ENCODE measurements around the gene CELA2A. TPM values are rescaled to one million over a fixed set of nuclear protein-coding genes. Genes with fewer than 3 reads are reported as not detected.

The CELA2A gene
- total and polyA plus RNA-seq, 8 donors, result 360 to 20,184 (median 3,756) TPM

- intact Hi-C loops (cut with DNase I), result loop anchor here in 1 of 3 donors (5.0 kb wide), 1 partner anchor 83 kb away; no protein-coding TSS in a partner anchor
- H3K9me3 ChIP-seq, result no peaks in the 10 kb centered on the region
- ATAC-seq, result peak in 3 of 4 donors; percentile 2 to 8 (median 7)
- peak overlapping the region; percentile 82 to 93 (median 89) for H3K4me3 ChIP-seq
- TF ChIP-seq, protein P1, sequence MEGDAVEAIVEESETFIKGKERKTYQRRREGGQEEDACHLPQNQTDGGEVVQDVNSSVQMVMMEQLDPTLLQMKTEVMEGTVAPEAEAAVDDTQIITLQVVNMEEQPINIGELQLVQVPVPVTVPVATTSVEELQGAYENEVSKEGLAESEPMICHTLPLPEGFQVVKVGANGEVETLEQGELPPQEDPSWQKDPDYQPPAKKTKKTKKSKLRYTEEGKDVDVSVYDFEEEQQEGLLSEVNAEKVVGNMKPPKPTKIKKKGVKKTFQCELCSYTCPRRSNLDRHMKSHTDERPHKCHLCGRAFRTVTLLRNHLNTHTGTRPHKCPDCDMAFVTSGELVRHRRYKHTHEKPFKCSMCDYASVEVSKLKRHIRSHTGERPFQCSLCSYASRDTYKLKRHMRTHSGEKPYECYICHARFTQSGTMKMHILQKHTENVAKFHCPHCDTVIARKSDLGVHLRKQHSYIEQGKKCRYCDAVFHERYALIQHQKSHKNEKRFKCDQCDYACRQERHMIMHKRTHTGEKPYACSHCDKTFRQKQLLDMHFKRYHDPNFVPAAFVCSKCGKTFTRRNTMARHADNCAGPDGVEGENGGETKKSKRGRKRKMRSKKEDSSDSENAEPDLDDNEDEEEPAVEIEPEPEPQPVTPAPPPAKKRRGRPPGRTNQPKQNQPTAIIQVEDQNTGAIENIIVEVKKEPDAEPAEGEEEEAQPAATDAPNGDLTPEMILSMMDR (IDR thresholded peaks at IDR 0.05), result no peak
- no peak for FAIRE-seq
- peaks cover 0 to 10% (median 8%) of the 10 kb centered on the region in 3 donors for H3K4me1 ChIP-seq
- peak overlapping the region; percentile 50 to 68 (median 62) for H3K27ac ChIP-seq
- WGBS, 2 donors, result 1 to 2% methylated on average over 46 to 53 of the region's 53 CpGs
- no peaks in the 10 kb centered on the region for H3K27me3 ChIP-seq
- no peaks in the 10 kb centered on the region for H3K36me3 ChIP-seq
- peak; percentile 27 to 78 (median 50) for DNase-seq
These were observed 46.2 kb upstream of the CELA2A start for GRCh38 chr1:15410223-15410883.

- DNase-seq, result peak in 2 of 6 donors; percentile 22 to 75
- TF ChIP-seq, protein P1 (IDR thresholded peaks at IDR 0.05), result no peak
These were observed 45.7 kb upstream of the CELA2A start for GRCh38 chr1:15410884-15411245.

GRCh38 chr1:15411593-15412137, 44.9 kb upstream of the CELA2A start:
- H3K36me3 ChIP-seq, result no peaks in the 10 kb centered on the region
- FAIRE-seq (no peak), DNase-seq (peak in 4 of 6 donors; percentile 45 to 82 (median 58)), ATAC-seq (peak; percentile 3 to 31 (median 10))
- peak overlapping the region in 3 of 4 donors; percentile 82 to 93 (median 87) for H3K4me3 ChIP-seq
- peaks cover 4 to 23% (median 14%) of the 10 kb centered on the region in 3 donors for H3K4me1 ChIP-seq
- 32 to 41% methylated on average over 12 of the region's 12 CpGs for WGBS, 2 donors
- intact Hi-C loops (cut with DNase I), result loop anchor here in 1 of 3 donors (5.0 kb wide), 1 partner anchor 84 kb away; no protein-coding TSS in a partner anchor
- peak overlapping the region; percentile 22 to 65 (median 61) for H3K27ac ChIP-seq
- TF ChIP-seq, protein P1 (IDR thresholded peaks at IDR 0.05), result no peak
- H3K9me3 ChIP-seq, result no peaks in the 10 kb centered on the region
- H3K27me3 ChIP-seq, result no peaks in the 10 kb centered on the region

More at GRCh38 chr1:15410884-15411245, 45.7 kb upstream of the CELA2A start:
- H3K4me1 ChIP-seq, result peaks cover 2 to 15% (median 11%) of the 10 kb centered on the region in 3 donors
- peak overlapping the region in 3 of 4 donors; percentile 65 to 68 (median 65) for H3K27ac ChIP-seq
- H3K36me3 ChIP-seq, result no peaks in the 10 kb centered on the region
- H3K4me3 ChIP-seq, result peak overlapping the region; percentile 82 to 93 (median 89)
- FAIRE-seq, result no peak
- no peak for ATAC-seq
- H3K9me3 ChIP-seq, result no peaks in the 10 kb centered on the region
- intact Hi-C loops (cut with DNase I), result loop anchor here in 1 of 3 donors (5.0 kb wide), 1 partner anchor 84 kb away; no protein-coding TSS in a partner anchor
- 28 to 32% methylated on average over 11 of the region's 11 CpGs for WGBS, 2 donors
- H3K27me3 ChIP-seq, result no peaks in the 10 kb centered on the region

DNA sequence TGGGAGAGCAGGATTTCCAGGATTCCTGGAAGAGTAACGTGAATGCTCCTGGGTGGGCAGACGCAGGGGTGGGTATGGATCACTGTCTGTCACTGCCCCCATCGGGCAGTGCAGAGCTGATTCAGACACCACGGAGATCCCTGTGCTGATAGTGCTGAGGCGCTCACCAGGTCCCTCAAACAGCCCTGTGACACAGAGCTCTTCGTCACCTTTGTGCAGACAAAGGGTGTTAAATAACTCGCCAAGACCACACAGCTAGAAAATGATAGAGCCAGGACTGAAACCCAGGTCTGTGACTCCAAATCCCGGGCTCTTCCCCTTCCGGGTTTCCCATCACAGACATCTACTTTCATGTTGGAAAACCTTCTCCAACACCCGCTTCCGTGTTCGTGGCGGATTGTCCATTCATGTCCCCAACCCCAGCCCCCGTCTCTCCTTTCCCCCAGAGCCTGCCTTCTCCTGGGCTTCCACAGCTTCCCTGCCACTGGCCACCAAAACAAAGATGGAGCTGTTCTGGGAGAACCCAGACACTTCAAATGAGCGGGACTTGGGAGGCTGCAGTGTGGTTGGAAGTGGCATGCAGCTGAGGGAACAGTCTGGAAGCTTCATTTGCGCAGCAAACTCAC, 44.2 kb upstream of the CELA2A start:
- DNase-seq (peak in 1 of 6 donors; percentile 26), ATAC-seq (no peak), FAIRE-seq (no peak)
- H3K36me3 ChIP-seq, result no peaks in the 10 kb centered on the region
- intact Hi-C loops (cut with DNase I), result loop anchor here in 1 of 3 donors (5.0 kb wide), 1 partner anchor 85 kb away; no protein-coding TSS in a partner anchor
- H3K9me3 ChIP-seq, result no peaks in the 10 kb centered on the region
- peak overlapping the region; percentile 22 to 65 (median 61) for H3K27ac ChIP-seq
- H3K27me3 ChIP-seq, result no peaks in the 10 kb centered on the region
- WGBS, 2 donors, result 33 to 41% methylated on average over 16 of the region's 16 CpGs
- H3K4me3 ChIP-seq, result peak overlapping the region in 2 of 4 donors; percentile 87 to 93
- TF ChIP-seq, protein P1 (IDR thresholded peaks at IDR 0.05), result no peak
- H3K4me1 ChIP-seq, result peaks cover 4 to 30% (median 14%) of the 10 kb centered on the region in 3 donors

All from pancreas (tissue), 10 donors.